ENCODE results near the gene PCSK1. TPM values are rescaled to one million over a fixed set of nuclear protein-coding genes. Genes with fewer than 3 reads are reported as not detected.
"Not testable (repeated sequence)": the region's sequence is repeated elsewhere in the genome, so short reads cannot be mapped to it uniquely, and the experiment has no call there.

Gene PCSK1
- total and polyA plus RNA-seq, 2 of the 8 experiments (the other 6 are each of a cell fraction or from before 2014, with no cell fraction given) = 1.3 to 3.2 TPM

GRCh38 chr5:96367337-96367736 lies 65.7 kb downstream of the PCSK1 start:
- H3K4me2 ChIP-seq (ENCODE audit: insufficient read depth in 1 of 2, low read depth in 2 of 2, low read length in 2 of 2); H3K36me3 ChIP-seq (ENCODE audit: control insufficient read depth in 2 of 4, insufficient read depth in 4 of 4, low read length in 3 of 4); H3K23ac ChIP-seq (ENCODE audit: insufficient read length); H2BK15ac ChIP-seq (ENCODE audit: low read length); H3K27ac ChIP-seq (ENCODE audit: low read depth, low read length); H3K14ac ChIP-seq (ENCODE audit: insufficient read length); DNase-seq (ENCODE audit: low read depth in 1 of 2, low spot score in 2 of 2); H3K23me2 ChIP-seq (ENCODE audit: low read depth, low read length); H2BK5ac ChIP-seq (ENCODE audit: low read depth, low read length); FAIRE-seq; H2BK20ac ChIP-seq (ENCODE audit: low read length); H4K91ac ChIP-seq (replicated peaks; ENCODE audit: insufficient read length, low read length); H3K4me3 ChIP-seq (ENCODE audit: extremely low read depth in 1 of 4, insufficient read depth in 2 of 4, low read depth in 3 of 4, low read length in 4 of 4); H4K8ac ChIP-seq (ENCODE audit: extremely low read depth, insufficient read depth, low read length); H2AFZ ChIP-seq (ENCODE audit: low read length); H3K79me2 ChIP-seq (ENCODE audit: control insufficient read depth in 1 of 2, insufficient read depth in 2 of 2, low read length in 2 of 2); H2BK120ac ChIP-seq (replicated peaks; ENCODE audit: low read depth, low read length); H4K5ac ChIP-seq (ENCODE audit: insufficient read length, low read depth, low read length); H4K20me1 ChIP-seq (replicated peaks in 1 of 2; ENCODE audit: control insufficient read depth in 1 of 2, insufficient read depth in 2 of 2, low read length in 2 of 2); H3K4ac ChIP-seq (replicated peaks; ENCODE audit: insufficient read length, low read depth, low read length); H3K9ac ChIP-seq (replicated peaks in 1 of 4; ENCODE audit: extremely low read depth in 1 of 4, low read depth in 3 of 4, low read length in 3 of 4); H3K4me1 ChIP-seq (replicated peaks in 1 of 4; ENCODE audit: control insufficient read depth in 3 of 4, insufficient read depth in 4 of 4, low read length in 3 of 4); H3K18ac ChIP-seq (ENCODE audit: extremely low read depth, low read length); H2BK12ac ChIP-seq (ENCODE audit: low read depth, low read length); H2AK5ac ChIP-seq (ENCODE audit: low read depth, low read length); H3K79me1 ChIP-seq (ENCODE audit: low read depth, low read length); H3K56ac ChIP-seq (replicated peaks; ENCODE audit: insufficient read length, low read depth, low read length); H3K9me3 ChIP-seq (ENCODE audit: insufficient read depth in 2 of 2, low read depth in 1 of 2, low read length in 1 of 2); POLR2A ChIA-PET (ENCODE audit: partially characterized antibody); H3K27me3 ChIP-seq (replicated peaks in 1 of 4; ENCODE audit: control insufficient read depth in 3 of 4, extremely low read depth in 1 of 4, insufficient read depth in 3 of 4, low read length in 3 of 4): not testable (repeated sequence)
- CTCF ChIA-PET (ENCODE audit: partially characterized antibody) = interaction anchor here (0.7 to 1.4 kb wide), 3 partner anchors 10 to 227 kb away, joined by 3 to 4 read pairs (median 3); no protein-coding TSS in a partner anchor
- WGBS, 2 experiments (ENCODE audit: extremely low coverage in 1 of 2, insufficient coverage in 1 of 2, insufficient read length in 1 of 2, insufficient replicate concordance in 2 of 2, low coverage in 1 of 2, low lambda C conversion rate in 2 of 2, missing lambda C conversion rate in 1 of 2) = 92% methylated on average over 7 of the region's 8 CpGs; no CpG with 5 or more reads in 1 of the 2 experiments

Data from H1 (cell line).